CD14-positive monocyte (primary cell): ENCODE data around the gene SLC25A5. TPM values are rescaled to one million over a fixed set of nuclear protein-coding genes. Genes with fewer than 3 reads are reported as not detected.

ENCODE experiments used
- DNase-seq, 3 donors: peaks; one replicate each; pipeline ENCODE4 v3.0.0-alpha.2; 2011 to 2022
- H2AFZ ChIP-seq: 2 replicates; pipeline ENCODE4 v1.6.0; 2012; ENCODE audit warnings: mild to moderate bottlenecking, low read depth, low read length, inconsistent platforms; ENCODE audit not compliant: insufficient read depth, poor library complexity, severe bottlenecking
- H3K27ac ChIP-seq, 2 donors: 1 replicate in 1 of 2; 2 replicates in 1 of 2; pipeline ENCODE4 v1.5.1; 2012 to 2013; ENCODE audit warnings: low read length in 2 of 2, control low read depth in 1 of 2, inconsistent platforms in 1 of 2, low read depth in 1 of 2, mild to moderate bottlenecking in 1 of 2
- H3K27me3 ChIP-seq, 2 donors: one replicate each; pipeline versions ENCODE4 v1.6.0 to v1.6.1; 2011 to 2013; ENCODE audit warnings: low read length in 2 of 2; ENCODE audit not compliant: control insufficient read depth in 2 of 2, insufficient read depth in 2 of 2
- H3K36me3 ChIP-seq, 2 donors: replicated peaks in 1 of 2; 1 replicate in 1 of 2; 2 replicates in 1 of 2; pipeline versions ENCODE4 v1.5.1 to v1.6.1; 2012 to 2013; ENCODE audit warnings: low read length in 2 of 2, control low read depth in 1 of 2, inconsistent platforms in 1 of 2, mild to moderate bottlenecking in 1 of 2; ENCODE audit not compliant: insufficient read depth in 2 of 2, control insufficient read depth in 1 of 2
- H3K4me1 ChIP-seq, 2 donors: 1 replicate in 1 of 2; 2 replicates in 1 of 2; pipeline versions ENCODE4 v1.5.1 to v1.6.1; 2012 to 2013; ENCODE audit warnings: low read length in 2 of 2, control low read depth in 1 of 2, inconsistent platforms in 1 of 2, mild to moderate bottlenecking in 1 of 2, moderate library complexity in 1 of 2; ENCODE audit not compliant: insufficient read depth in 2 of 2, control insufficient read depth in 1 of 2
- H3K4me2 ChIP-seq: replicated peaks from 2 replicates; pipeline ENCODE3; 2012; ENCODE audit warnings: low read length, moderate library complexity, mild to moderate bottlenecking; ENCODE audit not compliant: poor library complexity, severe bottlenecking; ENCODE audit errors: extremely low read depth
- H3K4me3 ChIP-seq, 3 experiments: fragments of 200-600 bp in 1 of 3; sonication (generic) in 1 of 3; replicated peaks in 1 of 3; 1 replicate in 2 of 3; 2 replicates in 1 of 3; pipeline ENCODE4 v1.5.1; 2011 to 2013; ENCODE audit warnings: low read length in 3 of 3, mild to moderate bottlenecking in 3 of 3, control low read depth in 2 of 3, low read depth in 2 of 3, inconsistent platforms in 1 of 3, moderate library complexity in 1 of 3
- H3K79me2 ChIP-seq: 2 replicates; pipeline ENCODE4 v1.6.0; 2012; ENCODE audit warnings: mild to moderate bottlenecking, control low read depth, inconsistent platforms, low read length, moderate library complexity; ENCODE audit not compliant: insufficient read depth
- H3K9ac ChIP-seq: 2 replicates; pipeline ENCODE4 v1.6.0; 2017; ENCODE audit warnings: low read length, mild to moderate bottlenecking; ENCODE audit not compliant: insufficient read depth, poor library complexity, severe bottlenecking
- H3K9me3 ChIP-seq, 2 donors: replicated peaks in 1 of 2; 1 replicate in 1 of 2; 2 replicates in 1 of 2; pipeline versions ENCODE4 v1.5.1 to v1.6.1; 2012 to 2013; ENCODE audit warnings: low read length in 2 of 2, control low read depth in 1 of 2; ENCODE audit not compliant: control insufficient read depth in 1 of 2, insufficient read depth in 1 of 2
- H4K20me1 ChIP-seq: 2 replicates; pipeline ENCODE4 v1.6.0; 2012; ENCODE audit warnings: mild to moderate bottlenecking, low read length, control low read depth, moderate library complexity; ENCODE audit not compliant: insufficient read depth
- H3K27ac Mint-ChIP-seq, 7 donors: one replicate each; pipeline ENCODE4 v1.8.0; 2020; ENCODE audit warnings: mild to moderate bottlenecking in 7 of 7, mixed read lengths in 7 of 7, moderate library complexity in 6 of 7, inconsistent platforms in 2 of 7
- H3K27me3 Mint-ChIP-seq, 3 donors: one replicate each; pipeline ENCODE4 v1.8.0; 2021 to 2022; ENCODE audit warnings: low read depth in 3 of 3, mild to moderate bottlenecking in 3 of 3, mixed read lengths in 3 of 3, moderate library complexity in 3 of 3, inconsistent platforms in 1 of 3
- H3K36me3 Mint-ChIP-seq, 2 donors: one replicate each; pipeline ENCODE4 v1.8.0; 2020; ENCODE audit warnings: mixed read lengths in 2 of 2, inconsistent platforms in 1 of 2, mild to moderate bottlenecking in 1 of 2
- H3K4me1 Mint-ChIP-seq: one replicate; pipeline ENCODE4 v1.8.0; 2020; ENCODE audit warnings: mild to moderate bottlenecking, mixed read lengths
- H3K4me3 Mint-ChIP-seq, 2 donors: one replicate each; pipeline ENCODE4 v1.8.0; 2020; ENCODE audit warnings: mild to moderate bottlenecking in 2 of 2, mixed read lengths in 2 of 2, moderate library complexity in 1 of 2
- H3K9me3 Mint-ChIP-seq, 7 donors: one replicate each; pipeline ENCODE4 v1.8.0; 2020 to 2022; ENCODE audit warnings: mixed read lengths in 7 of 7, mild to moderate bottlenecking in 6 of 7, moderate library complexity in 6 of 7, inconsistent platforms in 2 of 7
- WGBS: methylation state at CpG from one replicate; pipeline ENCODE4 v1.1.5; 2013; ENCODE audit warnings: missing lambda C conversion rate; ENCODE audit not compliant: insufficient coverage; 5-methylcytosine and 5-hydroxymethylcytosine counted together
- intact Hi-C, 2 donors: fragments of 100-400 bp; cut with micrococcal nuclease; formaldehyde crosslinking; loops; one replicate each; pipeline versions ENCODE4 v1.15.0 to v1.15.1; 2023
- polyA plus RNA-seq, 3 donors: library from polyadenylated mRNA; depleted of rRNA in 1 of 3; unstranded in 2 of 3; stranded (reverse) in 1 of 3; fragments of 300-500 nt in 2 of 3; fragments of >200 nt in 1 of 3; fragmentation: Illumina TruSeq in 2 of 3; gene quantifications; 1 replicate in 2 of 3; 2 replicates in 1 of 3; pipeline ENCODE4 v1.2.3, GENCODE V29; 2012 to 2021
- TF ChIP-seq, protein P1 (sequence below): fragments of 200-600 bp; IDR thresholded peaks from one replicate; pipeline ENCODE4 v1.8.0; 2022; ENCODE audit warnings: antibody characterized with exemption, mild to moderate bottlenecking

SLC25A5 gene
- polyA plus RNA-seq, 3 donors, result 436 to 491 (median 468) TPM

DNA sequence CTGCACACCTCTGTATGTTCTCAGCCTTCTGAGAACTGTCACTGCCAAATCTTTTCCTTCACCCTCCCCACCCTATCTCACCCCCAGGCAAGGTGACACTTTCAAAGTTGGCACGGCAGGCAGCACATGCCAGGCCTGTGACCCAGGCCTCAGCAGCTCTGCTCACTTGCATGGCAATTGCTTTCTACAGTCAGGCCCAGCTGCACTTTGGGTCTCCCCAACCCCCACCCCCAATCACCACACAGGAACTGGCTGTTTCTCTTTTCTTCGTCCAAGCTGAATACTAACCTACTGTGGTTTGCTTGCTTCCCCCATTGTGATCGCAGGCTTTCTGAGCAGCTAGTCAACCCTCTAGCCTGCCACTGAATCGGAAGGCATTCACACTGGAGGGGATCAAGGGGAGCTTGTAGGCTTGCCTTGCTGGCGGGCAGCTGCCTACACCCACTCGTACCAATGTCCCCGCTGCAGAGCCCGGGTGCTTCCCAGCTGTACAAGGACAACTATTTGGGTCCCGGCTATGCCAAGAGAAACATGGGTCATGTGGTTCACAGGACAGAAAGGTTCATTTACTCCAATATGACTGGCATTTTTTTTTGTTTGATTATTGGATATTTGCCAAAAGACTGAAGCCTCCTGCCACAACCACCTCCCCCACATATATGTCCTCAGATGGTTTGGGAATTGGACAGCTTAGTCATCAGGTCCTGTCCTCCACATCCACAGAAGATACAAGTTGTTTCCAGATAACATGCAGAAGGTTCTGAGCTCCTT lies 41.0 kb upstream of the SLC25A5 start:
- peak in 1 of 3 donors; percentile 2 for DNase-seq
- Mint-ChIP-seq H3K27ac (peak overlapping the region in 6 of 7 donors; percentile 4 to 84 (median 22)), H3K9me3 (peaks cover 0 to 5% (median 0%) of the 10 kb centered on the region in 7 donors), H3K36me3 (peaks cover 5 to 9% of the 10 kb centered on the region in 2 donors), H3K4me1 (peaks cover 14% of the 10 kb centered on the region), H3K27me3 (peaks cover 0 to 7% (median 0%) of the 10 kb centered on the region in 3 donors), H3K4me3 (peak overlapping the region; percentile 34 to 39)
- Histone ChIP-seq H3K4me2 (peak overlapping the region; percentile 49), H3K9ac (no peak overlapping the region), H3K27ac (peak overlapping the region in 1 of 2 donors; percentile 51), H2AFZ (peak overlapping the region; percentile 21), H3K4me3 (peak overlapping the region in 1 of 3 experiments; percentile 36), H4K20me1 (no peaks in the 10 kb centered on the region), H3K79me2 (no peaks in the 10 kb centered on the region), H3K27me3 (no peaks in the 10 kb centered on the region), H3K9me3 (no peaks in the 10 kb centered on the region), H3K36me3 (peaks cover 5 to 13% of the 10 kb centered on the region in 2 donors), H3K4me1 (peaks cover 8 to 9% of the 10 kb centered on the region in 2 donors)
- WGBS, result no CpG with 5 or more reads among the region's 9 CpGs
- intact Hi-C loops, result no loop called here
- TF ChIP-seq, protein P1, sequence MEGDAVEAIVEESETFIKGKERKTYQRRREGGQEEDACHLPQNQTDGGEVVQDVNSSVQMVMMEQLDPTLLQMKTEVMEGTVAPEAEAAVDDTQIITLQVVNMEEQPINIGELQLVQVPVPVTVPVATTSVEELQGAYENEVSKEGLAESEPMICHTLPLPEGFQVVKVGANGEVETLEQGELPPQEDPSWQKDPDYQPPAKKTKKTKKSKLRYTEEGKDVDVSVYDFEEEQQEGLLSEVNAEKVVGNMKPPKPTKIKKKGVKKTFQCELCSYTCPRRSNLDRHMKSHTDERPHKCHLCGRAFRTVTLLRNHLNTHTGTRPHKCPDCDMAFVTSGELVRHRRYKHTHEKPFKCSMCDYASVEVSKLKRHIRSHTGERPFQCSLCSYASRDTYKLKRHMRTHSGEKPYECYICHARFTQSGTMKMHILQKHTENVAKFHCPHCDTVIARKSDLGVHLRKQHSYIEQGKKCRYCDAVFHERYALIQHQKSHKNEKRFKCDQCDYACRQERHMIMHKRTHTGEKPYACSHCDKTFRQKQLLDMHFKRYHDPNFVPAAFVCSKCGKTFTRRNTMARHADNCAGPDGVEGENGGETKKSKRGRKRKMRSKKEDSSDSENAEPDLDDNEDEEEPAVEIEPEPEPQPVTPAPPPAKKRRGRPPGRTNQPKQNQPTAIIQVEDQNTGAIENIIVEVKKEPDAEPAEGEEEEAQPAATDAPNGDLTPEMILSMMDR, result no peak

DNA sequence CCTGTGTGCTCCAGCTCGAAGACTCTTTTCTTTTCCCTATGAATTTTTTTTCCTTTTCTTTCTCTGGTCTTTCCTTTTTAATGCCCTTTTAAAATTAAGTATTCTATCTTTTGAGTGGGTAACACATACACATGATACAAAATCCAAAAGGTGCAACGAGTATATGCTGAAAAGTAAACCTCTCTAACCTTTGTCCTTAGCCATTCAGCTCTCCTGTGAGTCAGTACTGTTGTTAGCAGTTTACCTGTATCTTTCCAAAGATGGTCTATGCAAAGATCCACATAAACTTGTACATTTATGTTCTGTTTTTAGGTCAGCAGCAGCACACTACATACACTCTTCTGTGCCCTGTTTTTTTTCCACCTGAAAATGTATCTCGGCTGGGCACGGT lies 40.5 kb upstream of the SLC25A5 start:
- no peak overlapping the region for H3K4me2 ChIP-seq
- TF ChIP-seq, protein P1, result no peak
- no peaks in the 10 kb centered on the region for H3K9me3 ChIP-seq
- no peak overlapping the region for H3K27ac Mint-ChIP-seq
- peaks cover 8 to 9% of the 10 kb centered on the region in 2 donors for H3K4me1 ChIP-seq
- no peaks in the 10 kb centered on the region for H3K27me3 ChIP-seq
- no CpG with 5 or more reads among the region's 4 CpGs for WGBS
- H3K4me3 ChIP-seq, result no peak overlapping the region
- H3K36me3 ChIP-seq, result peaks cover 5 to 7% of the 10 kb centered on the region in 2 donors
- no peak overlapping the region for H3K9ac ChIP-seq
- no peaks in the 10 kb centered on the region for H3K79me2 ChIP-seq
- H3K4me3 Mint-ChIP-seq, result no peak overlapping the region
- no peak overlapping the region for H2AFZ ChIP-seq
- H3K9me3 Mint-ChIP-seq, result peaks cover 0 to 5% (median 0%) of the 10 kb centered on the region in 7 donors
- H4K20me1 ChIP-seq, result no peaks in the 10 kb centered on the region
- peaks cover 14% of the 10 kb centered on the region for H3K4me1 Mint-ChIP-seq
- intact Hi-C loops, result no loop called here
- peaks cover 4 to 5% of the 10 kb centered on the region in 2 donors for H3K36me3 Mint-ChIP-seq
- peaks cover 0 to 7% (median 0%) of the 10 kb centered on the region in 3 donors for H3K27me3 Mint-ChIP-seq
- no peak overlapping the region for H3K27ac ChIP-seq
- no peak for DNase-seq
